WTC11 (cell line): Measurements from ENCODE around the gene NFIX. TPM values are rescaled to one million over a fixed set of nuclear protein-coding genes. Genes with fewer than 3 reads are reported as not detected.

ENCODE experiments used
- ATAC-seq: fragments of 200-7000 bp; cut with Tn5 transposase; 2 replicates; pipeline ENCODE4 v1.10.0; 2021; ENCODE audit warnings: mild to moderate bottlenecking, moderate library complexity
- CTCF ChIA-PET: fragments of 300-600 bp; sonication (Branson Sonifier 250); formaldehyde crosslinking; loops from one replicate; lab custom pipeline; 2021; ENCODE audit warnings: antibody characterized with exemption; lab: Charles Lee
- POLR2A ChIA-PET: fragments of 350-600 bp; sonication (Branson Sonifier 250); formaldehyde crosslinking; loops from one replicate; lab custom pipeline; 2021; ENCODE audit warnings: antibody characterized with exemption; lab: Charles Lee
- DNase-seq: peaks from one replicate; pipeline ENCODE4 v3.0.0; 2021; ENCODE audit warnings: low spot score
- H3K27ac Mint-ChIP-seq: 2 replicates; pipeline ENCODE4 v1.8.0; 2021; ENCODE audit warnings: mixed read lengths
- H3K27me3 Mint-ChIP-seq: 2 replicates; pipeline ENCODE4 v1.8.0; 2021; ENCODE audit warnings: low read depth, mild to moderate bottlenecking, moderate library complexity, mixed read lengths
- H3K36me3 Mint-ChIP-seq: 2 replicates; pipeline ENCODE4 v1.8.0; 2021; ENCODE audit warnings: mixed read lengths
- H3K4me1 Mint-ChIP-seq: 2 replicates; pipeline ENCODE4 v1.8.0; 2022; ENCODE audit warnings: mixed read lengths
- H3K4me3 Mint-ChIP-seq: 2 replicates; pipeline ENCODE4 v1.8.0; 2021; ENCODE audit warnings: mild to moderate bottlenecking, moderate library complexity, mixed read lengths
- H3K9me3 Mint-ChIP-seq: 2 replicates; pipeline ENCODE4 v1.8.0; 2021; ENCODE audit warnings: mixed read lengths
- CREB1 ChIP-seq: sonication (generic); formaldehyde crosslinking; IDR thresholded peaks from 2 replicates; pipeline ENCODE4 v1.8.0; 2023; ENCODE audit warnings: mild to moderate bottlenecking, missing genetic modification reagents
- CREM ChIP-seq: sonication (generic); formaldehyde crosslinking; IDR thresholded peaks from 2 replicates; pipeline ENCODE4 v1.8.1; 2022; ENCODE audit warnings: mild to moderate bottlenecking, missing genetic modification reagents, moderate library complexity
- CTCF ChIP-seq: fragments of 200-600 bp; IDR thresholded peaks from 2 replicates; pipeline ENCODE4 v1.8.0; 2022; ENCODE audit warnings: antibody characterized with exemption
- IRF1 ChIP-seq: sonication (generic); formaldehyde crosslinking; IDR thresholded peaks from 2 replicates; pipeline ENCODE4 v1.8.0; 2023; ENCODE audit warnings: missing genetic modification reagents
- IRF2 ChIP-seq: sonication (generic); formaldehyde crosslinking; IDR thresholded peaks from 2 replicates; pipeline ENCODE4 v1.8.0; 2022; ENCODE audit warnings: low read depth, missing genetic modification reagents, borderline replicate concordance
- JUN ChIP-seq: sonication (generic); formaldehyde crosslinking; IDR thresholded peaks from 2 replicates; pipeline ENCODE4 v1.8.0; 2023; ENCODE audit warnings: mild to moderate bottlenecking, missing genetic modification reagents
- NR2C2 ChIP-seq: sonication (generic); formaldehyde crosslinking; IDR thresholded peaks from 2 replicates; pipeline ENCODE4 v1.8.0; 2022; ENCODE audit warnings: mild to moderate bottlenecking, missing genetic modification reagents
- NR3C1 ChIP-seq: sonication (generic); formaldehyde crosslinking; conservative IDR thresholded peaks from 2 replicates; pipeline ENCODE4 v1.8.1; 2023; ENCODE audit warnings: low read depth, mild to moderate bottlenecking, missing genetic modification reagents
- OVOL2 ChIP-seq: fragments of 250-450 bp; sonication (Bioruptor Pico); IDR thresholded peaks from 2 replicates; pipeline ENCODE4 v1.9.0; 2021; ENCODE audit warnings: mild to moderate bottlenecking, borderline replicate concordance
- PRDM15 ChIP-seq: sonication (generic); formaldehyde crosslinking; IDR thresholded peaks from 2 replicates; pipeline ENCODE4 v1.8.0; 2022; ENCODE audit warnings: missing genetic modification reagents
- PRRX2 ChIP-seq: fragments of 250-450 bp; sonication (Bioruptor Pico); IDR thresholded peaks from 2 replicates; pipeline ENCODE4 v1.8.0; 2021; ENCODE audit warnings: mild to moderate bottlenecking
- RORB ChIP-seq: fragments of 250-450 bp; sonication (Bioruptor Pico); IDR thresholded peaks from 2 replicates; pipeline ENCODE4 v1.9.0; 2021; ENCODE audit warnings: mild to moderate bottlenecking
- TP53 ChIP-seq: sonication (generic); formaldehyde crosslinking; IDR thresholded peaks from 2 replicates; pipeline ENCODE4 v1.8.1; 2023; ENCODE audit warnings: mild to moderate bottlenecking, missing genetic modification reagents
- USF1 ChIP-seq: sonication (generic); formaldehyde crosslinking; IDR thresholded peaks from 2 replicates; pipeline ENCODE4 v1.8.0; 2022; ENCODE audit warnings: mild to moderate bottlenecking, missing genetic modification reagents
- USF2 ChIP-seq: sonication (generic); formaldehyde crosslinking; IDR thresholded peaks from 2 replicates; pipeline ENCODE4 v1.8.1; 2023; ENCODE audit warnings: mild to moderate bottlenecking, missing genetic modification reagents, moderate library complexity
- ZNF219 ChIP-seq: sonication (generic); formaldehyde crosslinking; IDR thresholded peaks from 2 replicates; pipeline ENCODE4 v1.8.0; 2023; ENCODE audit warnings: missing genetic modification reagents, mild to moderate bottlenecking, borderline replicate concordance
- ZNF232 ChIP-seq: sonication (generic); formaldehyde crosslinking; IDR thresholded peaks from 2 replicates; pipeline ENCODE4 v1.8.0; 2022; ENCODE audit warnings: mild to moderate bottlenecking, missing genetic modification reagents
- total RNA-seq: library from RNA; stranded (reverse); gene quantifications from 3 replicates; pipeline ENCODE4 v1.2.3, GENCODE V29; 2021

Gene NFIX
- total RNA-seq, 1 experiment from 2014 or later, result 1.4 TPM

- H3K9me3 Mint-ChIP-seq, result no peaks in the 10 kb centered on the region
- no peak overlapping the region for H3K27ac Mint-ChIP-seq
- H3K27me3 Mint-ChIP-seq, result peaks cover 58% of the 10 kb centered on the region
- H3K4me1 Mint-ChIP-seq, result peaks cover 37% of the 10 kb centered on the region
- no peak for DNase-seq
- ATAC-seq, result no peak
- no peaks in the 10 kb centered on the region for H3K36me3 Mint-ChIP-seq
- no peak overlapping the region; the same call in 1 of the 2 replicates for H3K4me3 Mint-ChIP-seq
- ChIA-PET CTCF (interaction anchor here (0.5 to 9.2 kb wide), 38 partner anchors 9 to 269 kb away, joined by 3 to 276 read pairs (median 6); partner anchors contain the start of genes DAND5, IER2, NACC1 and STX10), POLR2A (interaction anchor here (0.6 to 1.6 kb wide), 9 partner anchors 11 to 203 kb away, joined by 3 to 6 read pairs (median 3); partner anchors contain the start of gene GCDH)
- TF ChIP-seq CTCF (peak; percentile 32; the same call in 1 of the 2 replicates), JUN (no peak), USF1 (CRISPR knock-in tag) (no peak), IRF1 (CRISPR knock-in tag) (no peak), CREM (CRISPR knock-in tag) (no peak), CREB1 (CRISPR knock-in tag) (no peak), RORB (no peak)
These were observed 98.8 kb downstream of the NFIX start for GRCh38 chr19:13094106-13094504.

GRCh38 chr19:13094771-13095392 lies 99.6 kb downstream of the NFIX start:
- ATAC-seq (peak; percentile 11), DNase-seq (peak; percentile 45)
- Mint-ChIP-seq H3K4me3 (peak overlapping the region; percentile 89), H3K27ac (no peak overlapping the region), H3K4me1 (peaks cover 38% of the 10 kb centered on the region), H3K27me3 (peaks cover 66% of the 10 kb centered on the region), H3K36me3 (no peaks in the 10 kb centered on the region), H3K9me3 (no peaks in the 10 kb centered on the region)
- TF ChIP-seq NR2C2 (CRISPR knock-in tag) (no peak), PRDM15 (CRISPR knock-in tag) (peak; percentile 67; the same call in 1 of the 2 replicates), CTCF (no peak)
- CTCF ChIA-PET, result interaction anchor here (0.6 to 9.2 kb wide), 27 partner anchors 10 to 210 kb away, joined by 3 to 276 read pairs (median 11); partner anchors contain the start of genes IER2, NACC1, STX10 and TRMT1
- POLR2A ChIA-PET, result interaction anchor here (0.5 to 1.6 kb wide), 9 partner anchors 10 to 740 kb away, joined by 3 to 6 read pairs (median 3); no protein-coding TSS in a partner anchor

GRCh38 chr19:13095393-13095784 lies 100.1 kb downstream of the NFIX start:
- Mint-ChIP-seq H3K4me1 (peaks cover 38% of the 10 kb centered on the region), H3K27ac (no peak overlapping the region), H3K36me3 (no peaks in the 10 kb centered on the region), H3K4me3 (peak overlapping the region; percentile 89), H3K9me3 (no peaks in the 10 kb centered on the region), H3K27me3 (peaks cover 71% of the 10 kb centered on the region)
- CTCF ChIA-PET, result interaction anchor here (0.6 to 9.2 kb wide), 23 partner anchors 9 to 248 kb away, joined by 3 to 276 read pairs (median 11); partner anchors contain the start of genes IER2, NACC1, STX10 and TRMT1
- DNase-seq (peak; percentile 84), ATAC-seq (peak; percentile 30)
- POLR2A ChIA-PET, result interaction anchor here (0.7 to 1.6 kb wide), 3 partner anchors 57 to 210 kb away, joined by 3 to 5 read pairs (median 3); no protein-coding TSS in a partner anchor
- TF ChIP-seq USF2 (no peak), ZNF232 (CRISPR knock-in tag) (0 out of 2 replicates have a peak, but pooled peaks have one; percentile 44), NR3C1 (no peak), IRF2 (CRISPR knock-in tag) (no peak), ZNF219 (CRISPR knock-in tag) (no peak), PRRX2 (CRISPR knock-in tag) (no peak), TP53 (CRISPR knock-in tag) (no peak), OVOL2 (CRISPR knock-in tag) (no peak)
